Tibial artery (tissue), 4 donors: ENCODE measurements around the gene NR2C2AP.

Experiments
- DNase-seq, 2 donors: peaks; one replicate each; pipeline ENCODE4 v3.0.0-alpha.2; 2019
- H3K27ac ChIP-seq, 2 donors: fragments of 200-600 bp; sonication (generic) in 1 of 2; 1 replicate in 1 of 2; 2 replicates in 1 of 2; pipeline ENCODE4 v1.5.1; 2018 to 2019; ENCODE audit warnings: mild to moderate bottlenecking in 1 of 2
- H3K27me3 ChIP-seq, 2 donors: fragments of 200-600 bp; sonication (generic) in 1 of 2; one replicate each; pipeline versions ENCODE4 v1.5.1 to v1.6.0; 2016 to 2019
- H3K36me3 ChIP-seq, 3 donors: fragments of 200-600 bp; sonication (generic) in 2 of 3; one replicate each; pipeline ENCODE4 v1.5.1; 2016 to 2019; ENCODE audit warnings: mild to moderate bottlenecking in 2 of 3
- H3K4me1 ChIP-seq, 4 donors: fragments of 200-600 bp; sonication (generic) in 2 of 4; 1 replicate in 3 of 4; 2 replicates in 1 of 4; pipeline ENCODE4 v1.5.1; 2016 to 2019
- H3K4me3 ChIP-seq, 2 donors: fragments of 200-600 bp; sonication (generic) in 1 of 2; 1 replicate in 1 of 2; 2 replicates in 1 of 2; pipeline ENCODE4 v1.5.1; 2018 to 2019; ENCODE audit warnings: mild to moderate bottlenecking in 2 of 2
- H3K9me3 ChIP-seq, 3 donors: fragments of 200-600 bp; sonication (generic) in 1 of 3; one replicate each; pipeline ENCODE4 v1.5.1; 2016 to 2019
- CTCF ChIP-seq, 2 experiments: fragments of 200-600 bp in 1 of 2; fragments of 450-650 bp in 1 of 2; IDR thresholded peaks; one replicate each; pipeline ENCODE4 v1.5.1; 2017 to 2019; ENCODE audit warnings: antibody characterized with exemption in 2 of 2, mild to moderate bottlenecking in 1 of 2, moderate library complexity in 1 of 2
- intact Hi-C: fragments of 100-400 bp; cut with DNase I; formaldehyde crosslinking; loops from one replicate; pipeline ENCODE4 v1.15.0; 2023; ENCODE audit warnings: low total_unique reads

The NR2C2AP gene

GRCh38 chr19:19151418-19151817 lies 51.8 kb downstream of the NR2C2AP start:
- H3K27ac ChIP-seq: no peak overlapping the region
- intact Hi-C loops: no loop called here
- peaks cover 0 to under 1% (median 0%) of the 10 kb centered on the region in 4 donors for H3K4me1 ChIP-seq
- TF ChIP-seq CTCF (IDR thresholded peaks at IDR 0.05): no peak
- H3K27me3 ChIP-seq: no peaks in the 10 kb centered on the region
- H3K9me3 ChIP-seq: no peaks in the 10 kb centered on the region
- H3K4me3 ChIP-seq: no peak overlapping the region
- peaks cover 7 to 46% (median 13%) of the 10 kb centered on the region in 3 donors for H3K36me3 ChIP-seq
- DNase-seq: no peak
